GM19324 (cell line): ENCODE data around the gene PTPRJ.

ENCODE experiments used
- ATAC-seq: cut with Tn5 transposase; IDR thresholded peaks from one replicate; pipeline ENCODE4 v1.9.1; 2021; ENCODE audit warnings: mild to moderate bottlenecking, moderate library complexity; ENCODE audit not compliant: unreplicated experiment, low FRiP score

Gene PTPRJ

GRCh38 chr11:48033918-48034341 is 53.6 kb downstream of the PTPRJ start:
- no peak for ATAC-seq

DNA sequence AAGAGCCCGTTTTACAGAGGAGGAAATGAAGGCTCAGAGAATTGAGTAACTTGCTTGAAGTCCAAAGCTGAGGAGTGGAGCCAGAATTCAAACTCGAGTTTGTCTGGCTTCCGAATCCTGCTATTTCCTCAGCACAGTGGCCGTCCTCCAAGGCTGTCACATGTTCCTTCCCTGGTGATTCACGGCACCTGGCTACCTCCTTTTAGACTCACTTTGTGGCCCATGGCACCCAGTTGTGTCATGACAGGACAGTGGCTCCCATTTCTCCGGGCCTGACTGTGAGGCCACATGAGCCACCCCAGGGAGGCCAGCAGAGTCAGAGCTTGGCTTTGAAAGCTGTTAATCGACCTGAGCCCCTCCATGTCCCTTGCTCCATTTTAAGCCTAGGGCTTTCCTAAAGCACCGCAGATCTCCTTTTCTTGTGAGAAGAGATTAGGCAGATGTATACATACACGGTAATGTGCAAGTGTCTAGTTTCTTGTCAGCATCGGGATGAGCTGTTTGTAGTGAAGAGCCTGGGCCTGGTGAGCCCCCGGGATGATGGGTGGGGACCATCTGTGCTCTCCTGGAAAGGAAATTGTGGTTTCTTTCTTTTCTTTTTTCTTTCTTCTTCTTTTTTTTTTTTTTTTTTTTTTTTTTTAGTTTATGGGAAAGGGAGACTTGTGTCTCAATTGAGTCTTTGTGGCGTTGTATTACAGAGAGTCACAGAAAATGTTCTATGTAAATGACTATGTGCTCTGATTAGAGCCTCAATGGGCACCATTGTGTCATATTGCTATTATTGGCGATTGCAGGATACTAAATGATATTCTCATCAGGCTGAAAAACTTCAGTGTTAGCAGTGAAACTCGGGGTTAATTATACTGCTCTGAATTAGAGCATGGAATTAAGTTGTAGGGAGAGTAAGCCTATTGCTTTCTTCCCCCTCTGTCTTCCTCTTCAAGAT is 54.8 kb downstream of the PTPRJ start:
- ATAC-seq = no peak

DNA sequence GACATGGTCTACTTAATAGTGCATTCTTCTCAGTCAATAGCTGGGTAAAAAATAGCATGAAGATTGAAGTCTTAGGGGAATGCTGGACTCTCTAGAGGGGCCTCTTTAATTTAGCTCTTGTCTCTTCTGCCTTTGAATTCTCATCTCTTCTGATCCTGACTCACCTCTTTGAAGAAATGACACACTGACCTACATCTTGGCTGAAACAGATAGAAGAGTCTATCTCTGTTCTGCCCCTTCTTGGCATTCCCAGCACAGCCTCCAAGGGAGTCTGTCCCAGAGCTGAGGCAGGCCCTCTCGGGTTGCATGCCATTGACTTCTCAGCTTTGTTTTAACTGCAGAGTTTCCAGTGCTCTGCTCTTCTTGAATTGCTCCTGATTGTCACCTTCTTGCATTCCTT is 55.7 kb downstream of the PTPRJ start:
- no peak for ATAC-seq

- no peak for ATAC-seq
Measured at GRCh38 chr11:48036466-48036865, 56.1 kb downstream of the PTPRJ start.

- ATAC-seq = no peak
Measured at GRCh38 chr11:48037709-48038468, 57.5 kb downstream of the PTPRJ start.

DNA sequence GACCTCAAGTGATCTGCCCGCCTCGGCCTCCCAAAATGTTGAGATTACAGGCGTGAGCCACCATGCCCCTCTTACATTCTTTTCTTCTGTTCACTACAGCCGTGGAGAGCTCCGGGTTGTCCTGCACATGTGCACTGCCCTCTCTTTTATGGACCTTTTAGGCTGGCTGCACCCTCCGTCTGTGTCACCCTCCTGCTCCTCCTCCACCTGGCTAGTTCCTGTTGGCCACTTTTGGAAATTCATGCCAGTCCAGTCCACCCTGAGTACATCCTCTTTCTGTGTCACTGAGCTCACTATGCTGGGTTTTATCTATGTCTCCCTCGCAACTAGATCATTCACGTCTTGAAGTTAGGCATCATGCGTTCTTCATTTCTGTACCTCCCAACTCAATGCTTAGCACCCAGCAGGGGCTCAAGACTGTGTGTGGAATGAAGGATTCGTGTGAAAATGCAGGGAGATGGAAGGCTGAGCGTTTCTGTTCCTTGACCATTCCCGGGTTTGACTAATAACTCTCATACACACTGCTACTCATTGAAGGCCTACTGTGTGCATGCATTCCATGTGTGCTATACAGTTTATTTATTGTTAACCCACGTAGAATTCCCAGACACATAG is 60.6 kb downstream of the PTPRJ start:
- ATAC-seq = no peak

DNA sequence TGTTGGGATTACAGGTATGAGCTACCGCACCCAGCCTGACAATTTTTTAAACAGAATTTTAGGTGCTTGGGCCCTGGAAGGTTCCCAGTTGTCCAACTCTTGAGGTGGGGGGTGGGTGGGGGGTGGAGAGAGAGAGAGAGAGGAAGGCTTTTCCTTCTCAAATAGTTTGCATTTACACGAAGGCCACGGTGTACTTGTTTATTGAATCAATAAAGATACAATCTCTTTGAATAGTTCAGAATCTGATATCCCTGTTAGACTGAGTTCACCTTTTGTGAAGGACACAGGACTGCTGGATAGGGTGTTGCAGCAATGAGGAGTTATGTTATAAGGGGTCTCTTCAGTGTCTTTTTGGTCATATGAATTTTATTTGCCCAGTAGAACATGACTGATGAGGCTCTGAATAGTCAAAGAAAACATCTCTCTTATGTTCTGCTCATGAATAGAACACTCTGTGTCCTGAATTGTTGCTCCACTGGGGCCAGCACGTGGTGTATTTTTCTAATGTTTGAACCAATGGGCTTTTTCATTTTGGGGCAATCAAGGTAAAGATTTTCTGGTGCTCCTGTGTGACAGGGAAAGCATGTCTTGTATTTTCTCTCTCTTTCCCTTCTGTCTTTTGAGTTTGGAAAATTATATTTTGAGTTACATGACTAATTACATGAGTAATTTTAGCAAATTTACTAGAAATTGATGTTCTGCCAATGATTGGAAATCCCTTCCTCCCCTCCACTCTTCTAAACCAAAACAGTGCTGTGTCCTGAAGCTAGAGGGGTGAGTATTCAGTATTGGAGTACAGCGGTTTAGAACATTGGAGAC is 61.7 kb downstream of the PTPRJ start:
- no peak for ATAC-seq

- no peak for ATAC-seq
Measured at GRCh38 chr11:48043111-48043990, 63.0 kb downstream of the PTPRJ start.

GRCh38 chr11:48043991-48044512 is 63.7 kb downstream of the PTPRJ start:
- no peak for ATAC-seq

GRCh38 chr11:48044577-48044976 is 64.2 kb downstream of the PTPRJ start:
- no peak for ATAC-seq

- ATAC-seq = no peak
Measured at GRCh38 chr11:48045536-48045935, 65.2 kb downstream of the PTPRJ start.

GRCh38 chr11:48047616-48048015 is 67.3 kb downstream of the PTPRJ start:
- ATAC-seq = no peak

DNA sequence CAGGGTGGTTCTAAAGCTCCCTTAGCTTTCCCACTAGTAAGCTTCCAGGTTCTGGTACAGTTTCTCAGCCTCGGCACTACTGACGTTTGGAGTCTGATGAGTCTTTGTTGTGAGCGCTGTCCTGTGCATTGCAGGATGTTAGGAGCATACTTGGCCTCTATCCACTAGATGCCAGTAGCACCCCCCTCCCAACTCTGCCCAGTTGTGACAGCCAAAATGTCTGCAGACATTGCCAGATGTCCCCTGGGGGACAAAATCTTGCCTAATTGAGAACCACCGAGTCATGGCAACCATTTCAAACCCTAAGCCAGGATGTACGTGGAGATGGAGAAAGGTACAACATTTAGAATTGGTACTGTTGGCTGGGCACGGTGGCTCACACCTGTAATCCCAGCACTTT is 68.7 kb downstream of the PTPRJ start:
- no peak for ATAC-seq

GRCh38 chr11:48050304-48050703 is 69.9 kb downstream of the PTPRJ start:
- no peak for ATAC-seq

GRCh38 chr11:48051217-48051830 is 71.0 kb downstream of the PTPRJ start:
- no peak for ATAC-seq

DNA sequence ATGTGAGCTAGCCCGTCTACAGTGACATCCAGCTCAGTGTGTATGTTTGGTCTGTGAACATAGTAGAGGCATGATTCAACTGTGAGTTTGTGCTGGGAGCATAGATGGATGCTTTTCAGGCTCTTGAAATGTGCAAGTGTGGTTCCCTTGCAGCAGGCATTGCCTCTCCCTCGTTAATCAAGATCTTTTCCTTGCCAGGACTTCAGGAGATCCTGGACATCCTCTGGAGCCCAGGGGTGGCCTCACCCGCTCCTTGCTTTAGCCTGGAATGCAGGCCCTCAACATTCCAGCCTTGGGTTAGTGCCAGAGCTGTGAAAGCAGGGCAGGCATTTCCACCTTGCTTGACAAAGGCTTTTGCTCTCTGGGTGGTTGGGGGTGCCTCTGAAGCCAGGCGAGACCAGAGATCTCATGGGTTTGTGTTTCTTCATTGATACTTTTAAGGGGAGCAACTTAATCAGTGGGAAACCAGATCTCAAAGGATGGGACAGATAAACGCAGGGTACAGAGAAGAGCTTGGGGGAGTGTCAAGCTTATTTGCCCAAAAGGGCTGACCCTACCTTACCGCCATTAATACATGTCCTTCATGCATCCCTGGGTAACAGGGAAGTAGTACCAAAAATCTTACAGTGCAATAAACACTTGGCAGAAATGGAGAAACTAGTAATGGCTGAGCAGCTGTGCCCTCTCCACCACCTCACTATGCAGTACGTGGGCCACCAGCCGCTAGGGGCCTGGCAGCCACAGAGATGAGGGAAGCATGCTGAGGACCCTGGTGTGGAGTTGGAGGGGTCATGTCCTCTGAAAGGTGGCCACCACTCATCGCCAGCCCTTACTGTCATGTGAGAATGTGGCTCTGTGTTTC is 72.1 kb downstream of the PTPRJ start:
- ATAC-seq = no peak

- ATAC-seq = no peak
Measured at GRCh38 chr11:48054994-48055291, 74.6 kb downstream of the PTPRJ start.
